Loucy (cell line): ENCODE data around the gene ZNF287.

ENCODE experiments used
- EZH2phosphoT487 ChIP-seq: fragments of 200-600 bp; IDR thresholded peaks from 2 replicates; pipeline ENCODE4 v1.6.1; 2018; ENCODE audit warnings: antibody characterized with exemption, mild to moderate bottlenecking, moderate library complexity, borderline replicate concordance
- TF ChIP-seq, protein P1 (sequence below): fragments of 200-600 bp; sonication (generic); conservative IDR thresholded peaks from 2 replicates; pipeline ENCODE4 v1.5.1; 2014; ENCODE audit warnings: mild to moderate bottlenecking, antibody characterized with exemption, low read length

DNA sequence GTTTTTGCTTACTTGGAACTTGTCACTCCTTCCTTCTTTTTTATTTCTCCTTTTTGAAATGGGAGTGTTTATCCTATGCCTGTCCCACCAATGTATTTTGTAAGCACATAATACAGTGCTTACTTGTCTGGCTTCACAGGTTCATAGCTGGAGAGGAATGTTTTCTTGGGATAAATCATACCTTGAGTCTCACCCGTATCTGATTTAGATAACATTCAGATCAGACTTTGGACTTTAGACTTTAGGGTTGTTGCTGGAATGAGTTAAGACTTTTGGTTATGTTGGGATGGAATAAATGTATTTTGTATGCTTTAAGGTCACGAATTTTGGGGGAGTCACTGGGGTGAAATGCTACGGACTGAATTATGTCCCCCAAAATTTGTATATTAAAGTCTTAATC, 64.0 kb downstream of the ZNF287 start:
- TF ChIP-seq, protein P1, sequence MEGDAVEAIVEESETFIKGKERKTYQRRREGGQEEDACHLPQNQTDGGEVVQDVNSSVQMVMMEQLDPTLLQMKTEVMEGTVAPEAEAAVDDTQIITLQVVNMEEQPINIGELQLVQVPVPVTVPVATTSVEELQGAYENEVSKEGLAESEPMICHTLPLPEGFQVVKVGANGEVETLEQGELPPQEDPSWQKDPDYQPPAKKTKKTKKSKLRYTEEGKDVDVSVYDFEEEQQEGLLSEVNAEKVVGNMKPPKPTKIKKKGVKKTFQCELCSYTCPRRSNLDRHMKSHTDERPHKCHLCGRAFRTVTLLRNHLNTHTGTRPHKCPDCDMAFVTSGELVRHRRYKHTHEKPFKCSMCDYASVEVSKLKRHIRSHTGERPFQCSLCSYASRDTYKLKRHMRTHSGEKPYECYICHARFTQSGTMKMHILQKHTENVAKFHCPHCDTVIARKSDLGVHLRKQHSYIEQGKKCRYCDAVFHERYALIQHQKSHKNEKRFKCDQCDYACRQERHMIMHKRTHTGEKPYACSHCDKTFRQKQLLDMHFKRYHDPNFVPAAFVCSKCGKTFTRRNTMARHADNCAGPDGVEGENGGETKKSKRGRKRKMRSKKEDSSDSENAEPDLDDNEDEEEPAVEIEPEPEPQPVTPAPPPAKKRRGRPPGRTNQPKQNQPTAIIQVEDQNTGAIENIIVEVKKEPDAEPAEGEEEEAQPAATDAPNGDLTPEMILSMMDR, result no peak
- TF ChIP-seq EZH2phosphoT487, result no peak
